GM19193 (cell line): Measurements from ENCODE around the gene ECHS1.

Source experiments
- POLR2A ChIP-seq: IDR thresholded peaks from 4 replicates; pipeline ENCODE4 v1.6.1; 2011; ENCODE audit not compliant: insufficient read depth, insufficient read length; ENCODE audit errors: extremely low read depth

ECHS1 gene

GRCh38 chr10:133357285-133358161, 15.6 kb downstream of the ECHS1 start, which contains the start of gene FUOM:
TSS of gene FUOM (minus strand) at chr10:133358019. CDS start at chr10:133358007, 12 bp downstream.
- peak; percentile 78 for TF ChIP-seq POLR2A

- no peak for TF ChIP-seq POLR2A
Observed at GRCh38 chr10:133356549-133357284, 16.4 kb downstream of the ECHS1 start.

GRCh38 chr10:133355991-133356390, 17.2 kb downstream of the ECHS1 start:
- no peak for TF ChIP-seq POLR2A

GRCh38 chr10:133355266-133355665, 17.9 kb downstream of the ECHS1 start:
- no peak for TF ChIP-seq POLR2A

GRCh38 chr10:133354672-133355240, 18.4 kb downstream of the ECHS1 start:
- TF ChIP-seq POLR2A = no peak

- no peak for TF ChIP-seq POLR2A
Observed at GRCh38 chr10:133353988-133354605, 19.1 kb downstream of the ECHS1 start.

- no peak for TF ChIP-seq POLR2A
Observed at GRCh38 chr10:133353202-133353959, 19.8 kb downstream of the ECHS1 start.

GRCh38 chr10:133351408-133352318, 21.5 kb downstream of the ECHS1 start:
- no peak for TF ChIP-seq POLR2A

GRCh38 chr10:133350950-133351329, 22.2 kb downstream of the ECHS1 start:
- TF ChIP-seq POLR2A = no peak

GRCh38 chr10:133350283-133350949, 22.7 kb downstream of the ECHS1 start:
- TF ChIP-seq POLR2A = peak; percentile 20

- TF ChIP-seq POLR2A = no peak
Observed at GRCh38 chr10:133349577-133350011, 23.6 kb downstream of the ECHS1 start.

- peak; percentile 43 for TF ChIP-seq POLR2A
Observed at GRCh38 chr10:133349160-133349568, 24.0 kb downstream of the ECHS1 start.
